IPS DF 4.7 (cell line): Measurements from ENCODE around the gene MACROD2.

ENCODE experiments used
- DNase-seq: peaks from one replicate; pipeline ENCODE4 v3.0.0-alpha.2; 2013; ENCODE audit warnings: low spot score; ENCODE audit errors: extremely low read depth

The MACROD2 gene

DNA sequence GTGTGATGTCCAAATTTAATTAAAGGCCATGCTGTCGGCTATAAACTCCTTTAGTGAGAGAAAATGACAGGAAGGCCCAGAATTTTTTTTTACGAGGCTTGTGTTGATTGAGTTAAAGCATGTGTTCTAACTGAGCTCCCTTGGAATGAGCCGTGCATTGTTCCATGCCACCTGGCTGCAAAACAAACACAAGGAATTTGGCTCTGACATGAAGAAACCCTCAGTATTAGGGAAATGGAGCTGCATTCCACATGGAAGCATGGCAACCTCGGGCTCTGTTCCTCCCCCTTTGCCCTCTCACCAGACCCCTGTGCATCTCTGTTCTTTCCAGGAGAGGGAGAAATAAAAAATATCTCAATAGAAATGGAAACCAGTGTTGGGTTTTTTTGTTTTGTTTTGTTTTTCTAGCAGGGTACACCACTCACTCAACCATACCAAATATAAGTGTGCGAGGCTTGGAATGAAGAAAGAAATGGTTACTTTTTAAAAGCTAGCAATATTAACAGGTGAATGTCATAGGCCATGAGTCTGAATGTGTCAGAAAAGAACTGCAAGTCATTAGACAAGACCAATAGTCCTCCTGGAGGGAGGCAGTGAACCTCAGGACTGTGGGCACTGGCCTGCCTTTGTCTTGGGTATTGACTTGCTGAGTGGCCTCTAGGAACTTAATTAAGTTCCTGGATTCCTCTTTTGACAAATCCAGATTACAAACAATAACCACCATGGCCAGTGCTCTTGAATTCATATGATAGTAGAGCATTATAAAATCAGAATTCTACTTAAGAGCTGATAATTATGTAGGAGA, 1642.8 kb downstream of the MACROD2 start:
- DNase-seq = no peak

DNA sequence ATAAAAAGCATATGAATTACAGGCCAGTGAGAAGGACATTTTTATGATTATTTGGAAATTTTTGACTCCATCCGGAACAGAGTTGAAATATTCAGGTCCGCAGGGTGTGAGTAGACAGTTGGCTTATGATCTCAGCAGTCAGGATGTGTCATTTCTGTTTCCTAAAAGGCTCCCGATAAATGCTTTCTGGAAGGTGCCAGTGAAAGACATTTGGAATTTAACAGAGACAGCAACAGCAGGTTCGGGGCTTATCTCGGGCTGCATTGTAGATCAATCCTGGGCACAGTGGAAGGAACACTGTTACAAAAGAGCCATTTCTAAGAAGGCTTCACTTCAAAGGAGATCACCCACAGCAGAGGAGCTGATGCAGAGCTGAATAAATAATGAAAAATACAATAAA, 1643.5 kb downstream of the MACROD2 start:
- DNase-seq = no peak

DNA sequence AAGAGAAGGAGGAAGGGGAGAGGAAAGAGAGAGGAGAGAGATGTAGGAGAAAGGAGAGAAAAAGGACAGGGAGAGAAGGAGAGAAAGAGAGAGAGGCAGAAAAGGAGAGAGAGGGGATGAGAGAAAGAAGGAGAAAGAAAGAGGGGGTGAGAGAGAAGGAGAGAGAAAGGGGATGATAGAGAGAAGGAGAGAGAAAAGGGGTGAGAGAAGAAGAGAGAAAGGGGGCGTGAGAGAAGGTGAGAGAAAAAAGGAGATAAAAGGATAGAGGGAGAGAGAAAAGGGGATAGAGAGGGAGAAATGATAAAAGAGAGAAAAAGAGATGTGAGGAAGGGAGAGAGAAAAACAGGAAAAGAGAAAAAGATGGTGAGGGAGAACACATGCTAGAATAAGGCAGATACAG, 1644.5 kb downstream of the MACROD2 start:
- DNase-seq = no peak

DNA sequence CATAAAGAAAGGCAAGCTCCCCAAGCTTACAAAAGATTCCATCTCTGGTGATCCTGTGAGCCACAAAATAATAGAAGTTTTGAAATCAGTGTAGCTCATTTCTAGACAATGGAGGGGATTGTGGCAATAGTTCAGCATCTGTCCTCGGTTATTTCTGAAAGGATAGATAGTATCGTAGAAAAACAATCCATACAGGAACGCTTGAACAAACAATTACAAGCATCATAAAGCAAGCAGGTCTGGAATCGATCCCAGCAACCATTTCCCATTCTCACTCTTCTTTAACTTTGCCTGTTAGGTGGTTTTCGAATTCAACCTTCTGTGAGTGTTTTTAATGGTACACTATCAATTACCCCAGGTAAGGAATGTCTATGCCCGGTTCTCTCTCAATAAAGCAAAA, 1646.8 kb downstream of the MACROD2 start:
- DNase-seq = no peak

DNA sequence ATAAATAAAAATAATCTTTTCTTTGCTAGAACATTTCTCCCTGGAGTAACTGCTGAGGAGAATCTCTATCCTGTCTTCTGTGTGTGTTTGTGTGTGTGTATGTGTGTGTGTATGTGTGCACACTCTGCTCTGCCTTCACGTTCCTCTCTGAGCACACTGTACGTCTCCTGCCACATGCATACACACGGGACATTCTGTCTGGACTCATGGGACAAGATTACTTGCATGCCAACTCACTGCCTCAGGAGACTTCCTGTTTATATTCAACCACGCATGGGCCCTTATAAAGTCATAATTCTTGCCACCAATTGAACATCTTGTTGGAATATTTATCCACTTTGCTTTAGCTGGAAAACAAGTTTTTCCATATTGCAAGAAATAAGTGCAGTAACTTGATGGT, 1647.4 kb downstream of the MACROD2 start:
- no peak for DNase-seq

DNA sequence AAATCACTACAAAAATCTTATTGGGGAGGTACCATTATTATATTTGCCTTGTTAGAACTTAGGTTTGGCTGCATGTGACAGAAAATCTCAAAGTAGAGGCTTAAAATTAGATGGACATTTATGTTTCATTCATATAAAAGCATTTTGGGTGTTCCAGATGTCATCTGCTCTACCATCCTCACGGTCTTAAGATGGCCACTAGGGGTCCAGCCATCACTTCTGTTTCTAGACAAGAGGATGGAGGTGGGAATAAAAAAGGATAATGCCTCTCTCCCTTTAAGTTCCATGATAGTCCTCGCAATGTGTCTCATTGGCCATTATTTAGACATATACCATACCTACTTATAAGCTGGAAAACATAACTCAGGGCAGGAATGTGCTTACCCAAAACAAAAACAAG, 1648.4 kb downstream of the MACROD2 start:
- no peak for DNase-seq

DNA sequence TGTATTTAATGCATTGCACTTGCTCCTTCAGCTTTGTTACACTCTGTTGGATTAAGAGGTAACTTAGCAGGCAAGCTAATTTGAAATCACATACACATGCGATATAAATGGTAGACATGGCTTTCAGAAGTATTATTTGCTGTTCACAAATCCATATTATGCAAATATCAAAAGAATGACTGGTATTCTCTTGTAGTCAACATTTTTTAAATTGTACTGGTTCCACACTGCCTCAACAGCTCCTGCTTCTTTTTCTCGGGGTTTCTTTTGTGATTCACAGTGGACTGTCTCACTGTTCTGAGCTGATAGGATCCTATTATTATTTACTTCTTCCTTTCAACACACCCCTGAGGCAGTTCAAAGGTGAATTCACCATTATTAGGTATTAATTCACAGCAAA, 1650.5 kb downstream of the MACROD2 start:
- DNase-seq = no peak

DNA sequence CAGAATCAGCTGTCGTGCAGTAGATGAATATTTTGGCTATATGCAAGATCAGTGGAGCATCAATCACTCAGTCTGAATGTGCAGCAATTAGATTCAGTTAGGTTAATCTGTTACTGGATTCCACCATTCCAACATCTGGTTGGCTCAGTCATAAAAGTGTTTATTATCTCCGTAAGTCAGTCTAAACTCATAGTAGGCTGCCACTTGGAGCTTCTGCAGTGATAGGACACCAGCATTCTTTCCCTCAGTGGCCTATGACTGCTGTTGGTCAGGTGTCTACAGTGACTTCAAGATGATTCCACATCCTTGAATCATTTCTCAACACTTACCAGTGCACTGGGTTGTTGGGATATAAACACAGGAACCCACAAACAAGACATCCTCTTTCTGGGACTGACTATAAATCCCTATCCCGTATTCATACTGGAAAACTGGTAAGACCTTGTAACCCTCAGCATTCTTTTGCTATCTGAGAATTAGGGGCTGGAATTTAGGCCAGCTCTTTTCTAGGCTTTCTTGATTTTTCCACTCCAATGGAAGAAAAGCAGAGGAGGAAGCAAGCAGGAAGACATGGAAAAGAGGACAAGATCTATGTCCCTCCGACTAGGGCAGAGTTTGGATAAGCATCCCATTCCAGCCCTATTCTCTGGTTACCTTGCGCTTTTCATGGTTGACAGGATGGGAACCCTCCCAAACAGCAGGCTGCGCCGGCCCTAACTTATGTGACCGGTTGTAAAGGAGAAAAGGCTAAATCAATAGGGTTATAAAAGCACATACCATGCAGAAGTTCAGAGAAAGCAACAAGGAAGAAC, 1658.3 kb downstream of the MACROD2 start:
- no peak for DNase-seq

DNA sequence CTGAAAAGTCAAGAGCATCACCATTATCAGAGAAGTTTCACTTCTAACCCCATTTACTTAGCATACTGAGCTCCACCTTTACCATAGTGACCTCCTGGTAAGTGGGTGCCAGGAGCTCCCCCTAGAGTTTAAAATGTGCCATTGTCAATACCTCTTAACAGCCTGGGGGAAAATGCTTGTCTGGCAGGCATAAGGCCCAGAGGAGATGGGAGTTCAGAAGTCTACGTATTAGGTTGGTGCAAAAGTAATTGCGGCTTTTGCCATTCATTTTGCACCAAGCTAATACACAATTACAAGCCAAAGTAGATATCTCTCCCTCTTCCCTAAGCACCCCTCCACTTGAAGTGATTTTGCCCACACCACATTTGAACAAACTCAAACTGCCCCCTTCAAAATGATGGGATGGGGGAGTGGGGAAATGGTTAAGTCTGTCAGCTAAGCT, 1658.9 kb downstream of the MACROD2 start:
- DNase-seq = peak; percentile 53

DNA sequence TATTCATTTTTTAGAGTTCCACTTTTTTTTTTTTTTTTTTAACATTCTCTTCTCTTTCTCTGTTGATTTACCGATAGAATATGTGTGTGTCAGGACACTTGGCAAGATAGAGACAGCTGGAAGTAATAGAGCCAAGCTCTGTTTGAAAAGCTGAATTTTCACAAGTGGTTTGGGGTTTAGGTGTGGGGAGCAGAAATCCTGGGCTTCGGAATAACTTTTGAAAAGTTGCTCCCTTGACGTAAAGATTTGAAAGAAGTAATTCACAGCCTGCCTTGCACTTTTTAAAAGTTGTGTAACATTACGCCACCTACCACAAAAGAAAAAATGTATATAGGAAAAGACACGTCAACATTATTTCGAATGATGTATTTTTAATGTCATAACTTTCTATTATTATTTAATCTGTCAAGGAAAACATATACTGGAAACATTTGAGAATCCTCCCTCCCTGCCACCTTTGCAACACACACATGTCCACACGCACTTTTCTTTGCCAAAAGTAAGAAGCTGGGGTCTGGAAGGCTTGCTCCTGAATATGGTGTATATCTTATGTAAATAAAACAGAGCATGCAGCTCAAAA, 1660.1 kb downstream of the MACROD2 start:
- no peak for DNase-seq

DNA sequence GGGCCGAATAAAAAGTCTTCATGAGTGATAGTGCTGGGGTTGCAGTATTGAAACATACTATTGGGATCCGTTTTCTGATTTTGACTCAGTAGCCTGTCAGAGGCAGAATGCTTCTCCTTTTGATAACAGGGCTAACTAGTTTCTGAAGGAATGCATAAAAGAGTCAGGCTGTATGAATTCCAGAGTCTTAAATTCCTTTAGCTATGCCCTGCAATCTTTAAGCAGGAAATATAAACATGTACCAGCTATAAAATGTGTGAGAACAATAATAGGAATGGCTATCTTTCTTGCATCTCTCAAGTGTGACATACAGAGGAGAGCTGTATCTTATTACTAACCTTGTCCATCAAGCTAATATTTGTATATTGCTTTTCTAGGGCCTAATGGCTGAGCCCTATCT, 1660.8 kb downstream of the MACROD2 start:
- no peak for DNase-seq

DNA sequence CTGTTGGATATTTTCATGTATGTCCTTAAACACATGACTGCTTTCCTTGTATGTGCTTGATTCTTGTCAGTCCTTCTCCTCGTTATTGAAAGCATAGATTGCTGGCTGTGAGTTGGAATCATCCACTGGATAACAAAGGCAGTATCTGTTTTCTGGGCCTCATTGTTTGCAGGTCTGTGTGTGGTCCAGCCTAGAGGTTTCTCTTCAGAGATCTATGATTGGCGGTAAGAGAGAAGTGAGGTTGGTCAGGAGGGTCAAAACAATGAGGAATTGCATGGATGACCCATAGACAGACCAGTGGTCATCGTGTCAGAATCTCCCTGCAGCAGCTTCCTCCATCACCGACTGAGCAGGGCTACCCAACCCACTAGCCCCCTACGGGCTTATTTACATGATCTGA, 1663.0 kb downstream of the MACROD2 start:
- DNase-seq = no peak

DNA sequence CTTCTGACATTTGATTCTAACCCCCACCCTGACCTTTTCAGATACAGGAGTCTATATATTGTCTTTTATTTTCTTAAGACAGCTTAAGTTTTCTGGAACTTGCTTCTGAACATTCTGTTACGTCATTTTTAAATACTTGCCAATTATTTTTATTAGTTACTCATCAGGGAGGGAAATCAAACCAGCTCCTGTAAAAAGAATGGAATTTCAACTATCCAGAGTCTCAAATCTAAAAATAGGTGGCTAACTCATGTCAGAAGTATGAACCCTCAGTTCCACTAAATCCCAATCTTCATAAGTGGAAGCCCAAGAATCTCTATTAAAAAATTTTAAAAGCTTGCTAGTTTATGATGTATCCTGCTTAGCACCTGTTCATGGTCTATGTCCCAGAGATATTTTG, 1677.9 kb downstream of the MACROD2 start:
- no peak for DNase-seq

DNA sequence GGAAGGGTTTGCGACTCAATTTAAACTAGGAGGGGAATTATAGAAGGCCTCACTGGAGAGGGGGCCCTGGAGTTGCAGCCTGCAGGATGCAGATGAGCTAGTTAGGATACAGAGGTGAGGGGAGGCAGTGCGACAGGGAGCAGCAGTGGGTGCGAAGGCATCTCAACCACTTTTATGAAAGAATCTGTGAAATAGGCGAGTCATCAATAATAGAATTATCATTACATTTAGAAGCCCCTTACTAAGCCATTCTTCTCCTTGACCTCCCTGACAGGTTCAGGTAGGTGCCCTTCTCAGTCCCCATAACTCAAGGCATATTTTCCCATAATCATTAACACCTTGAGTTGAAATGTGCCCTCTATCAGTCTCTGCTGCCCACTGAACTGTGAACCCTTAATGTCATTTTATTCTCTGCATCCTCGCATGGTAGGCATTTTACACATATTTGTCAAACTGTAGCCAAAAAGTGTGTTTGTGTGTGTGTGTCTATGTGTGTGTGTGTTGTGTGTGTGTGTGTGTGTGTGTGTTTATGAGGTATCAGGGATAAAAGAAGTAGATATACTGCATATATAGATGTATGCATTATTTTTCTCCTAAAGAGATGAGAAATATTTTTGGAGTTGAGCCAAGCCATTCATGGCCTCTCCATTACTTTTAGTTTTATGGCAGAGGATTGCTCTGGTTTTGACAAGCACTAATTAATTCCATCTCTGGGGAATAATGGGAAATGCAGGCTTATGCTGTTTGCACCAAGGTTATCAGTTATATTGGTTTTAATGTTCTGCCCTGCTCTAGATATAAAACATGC, 1679.1 kb downstream of the MACROD2 start:
- DNase-seq = no peak

DNA sequence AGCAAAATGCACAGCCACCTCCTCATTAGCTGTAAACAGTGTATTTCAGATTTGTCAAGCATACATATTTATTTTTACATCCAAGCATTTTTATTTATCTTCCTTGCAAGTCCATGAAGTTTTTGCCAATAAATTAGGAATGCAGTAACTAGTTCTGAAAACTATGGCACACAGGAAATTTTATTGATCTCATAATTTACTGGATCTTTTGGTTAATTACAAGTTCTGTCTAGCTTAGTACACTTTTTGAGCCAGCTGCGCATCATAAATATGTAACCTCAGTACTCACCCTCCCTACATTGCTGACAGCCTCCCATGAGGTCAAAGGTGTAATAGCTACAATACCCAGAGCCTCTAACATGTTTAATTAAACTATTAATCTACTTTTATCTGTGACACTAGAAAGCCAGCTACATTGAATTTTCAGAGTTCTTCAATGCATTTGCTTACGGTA, 1679.8 kb downstream of the MACROD2 start:
- DNase-seq = no peak

DNA sequence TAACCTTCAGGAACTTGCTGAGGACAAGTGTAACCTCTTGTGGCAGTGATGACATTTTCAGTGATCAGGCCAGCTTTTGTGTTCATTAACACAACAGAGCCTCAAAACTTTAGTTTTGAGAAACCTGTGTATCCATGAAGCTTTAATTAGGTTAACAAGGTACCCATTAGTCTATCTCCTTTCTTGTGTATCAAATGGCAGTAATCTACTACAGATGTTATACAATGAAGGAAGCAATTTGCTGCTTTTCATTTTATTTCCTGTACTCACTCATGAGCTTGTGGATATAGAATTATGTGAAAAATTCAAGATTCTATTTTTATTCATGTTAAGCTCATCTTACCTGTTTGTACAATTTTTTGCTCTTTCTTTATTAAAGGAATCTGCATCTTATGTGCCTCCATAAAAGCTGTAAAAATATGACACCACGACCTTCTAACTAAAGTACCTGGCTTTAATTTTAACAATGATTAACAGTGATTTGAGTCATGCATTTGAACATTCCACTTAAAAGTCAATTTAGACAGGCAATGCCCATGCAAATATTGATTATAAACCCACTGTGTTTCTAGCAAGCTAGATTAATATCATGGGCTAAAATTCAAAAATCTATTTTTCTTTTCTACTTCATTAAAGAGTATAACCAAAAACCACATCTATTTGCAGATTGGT, 1680.6 kb downstream of the MACROD2 start:
- no peak for DNase-seq

DNA sequence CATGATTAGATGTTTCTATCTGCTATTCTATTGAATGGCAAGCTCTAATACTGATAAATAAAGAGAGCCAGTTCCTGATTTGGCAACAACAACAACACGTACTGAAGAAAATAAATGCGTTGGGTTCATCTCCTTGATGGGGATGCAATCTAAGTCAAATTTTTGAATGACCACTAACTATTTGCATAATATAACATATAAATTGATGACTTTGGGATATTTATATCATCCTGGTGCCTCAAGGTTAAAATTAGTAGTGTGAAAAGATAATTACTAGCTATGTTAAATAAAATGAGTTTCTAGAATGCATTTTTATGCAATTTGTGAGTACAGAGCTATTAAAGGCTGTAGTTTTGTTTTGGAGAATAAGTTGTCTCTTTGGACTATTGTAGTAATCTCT, 1681.5 kb downstream of the MACROD2 start:
- DNase-seq = no peak

DNA sequence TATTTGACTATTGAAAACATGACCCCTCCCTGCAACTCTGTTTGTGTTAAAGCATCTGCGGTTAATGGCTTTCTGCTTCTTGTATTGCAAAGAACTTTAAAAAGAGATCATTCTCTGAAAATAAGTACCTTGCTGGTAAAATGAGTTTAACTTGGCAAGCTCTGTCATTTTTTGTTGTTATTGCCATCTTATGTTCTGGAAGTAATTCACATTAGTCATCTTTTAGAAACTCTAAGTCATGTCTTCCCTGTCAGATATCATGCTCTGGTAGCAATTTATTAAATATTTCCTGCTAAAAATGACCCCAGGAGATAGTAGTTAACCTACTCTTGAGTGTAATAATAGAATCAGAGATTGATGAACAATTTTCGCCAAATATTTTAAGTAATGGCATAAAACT, 1687.4 kb downstream of the MACROD2 start:
- DNase-seq = no peak

DNA sequence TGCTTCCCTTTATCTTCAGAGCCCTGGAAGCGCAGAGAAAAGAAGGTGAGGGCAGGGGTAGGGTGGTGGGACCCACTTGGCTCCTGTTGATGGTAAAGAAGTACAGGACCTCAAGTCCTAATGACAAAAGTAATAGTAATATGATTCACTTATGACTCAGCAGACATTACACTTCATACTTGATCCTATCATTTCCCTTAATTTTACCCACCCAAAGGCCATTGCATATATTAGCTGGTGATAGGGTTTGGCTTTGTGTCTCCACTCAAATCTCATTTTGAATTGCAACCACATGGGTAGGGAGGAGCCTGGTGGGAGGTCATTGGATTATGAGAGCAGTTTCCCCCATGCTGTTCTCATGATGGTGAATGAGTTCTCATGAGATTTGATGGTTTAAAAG, 1697.3 kb downstream of the MACROD2 start:
- no peak for DNase-seq

DNA sequence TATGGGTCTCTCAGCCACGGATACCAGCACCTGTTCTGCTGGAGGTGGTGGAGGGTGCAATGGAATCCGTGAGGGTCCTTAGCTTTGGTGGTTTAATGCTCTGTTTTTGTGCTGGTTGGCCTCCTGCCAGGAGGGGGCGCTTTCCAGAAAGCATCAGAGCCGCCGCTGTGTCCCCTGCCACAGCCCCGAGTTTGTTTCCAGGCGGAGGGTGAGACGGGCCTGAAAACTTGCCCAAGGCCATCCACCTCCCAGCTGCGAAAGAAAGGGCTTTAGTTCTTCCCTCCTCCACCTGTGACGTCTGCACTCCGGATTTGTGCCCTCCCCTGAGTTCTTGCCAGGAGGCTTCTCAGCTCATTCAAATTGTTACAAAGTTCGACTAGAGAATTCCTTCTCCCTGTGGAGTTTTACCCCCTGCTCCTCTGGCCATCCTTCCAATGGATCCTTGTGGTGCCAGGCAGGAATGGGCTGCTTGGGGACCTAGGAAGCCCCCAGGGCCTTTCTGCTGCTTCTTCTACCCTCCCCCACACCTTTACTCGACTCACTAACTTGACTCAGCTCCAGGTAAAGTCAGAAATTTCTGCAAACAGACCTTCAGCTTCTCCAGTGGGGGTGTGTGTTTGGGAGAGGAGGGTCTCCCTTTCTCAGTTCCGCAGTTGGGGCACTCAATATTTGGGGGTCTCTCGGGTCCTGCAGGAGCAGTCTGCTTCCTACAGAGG, 1704.3 kb downstream of the MACROD2 start:
- no peak for DNase-seq
